Islet of Langerhans (tissue), 1 donor: ENCODE results near the gene LRFN3.
"Not testable (repeated sequence)": the region's sequence is repeated elsewhere in the genome, so short reads cannot be mapped to it uniquely, and the experiment has no call there.

ENCODE experiments used
- FAIRE-seq: peaks from one replicate; lab custom pipeline; 2011; peaks lifted over from hg19 to GRCh38; lab: Jason Lieb, UNC

The LRFN3 gene

GRCh38 chr19:35935911-35936737 is at the start of gene LRFN3:
TSS of gene LRFN3 (plus strand) at chr19:35936374. CDS start at chr19:35939426, 3,052 bp downstream.
- no peak for FAIRE-seq

- FAIRE-seq, result no peak
Observed at GRCh38 chr19:35887197-35887596, 49.0 kb upstream of the LRFN3 start.

GRCh38 chr19:35888398-35888797 is 47.8 kb upstream of the LRFN3 start:
- FAIRE-seq, result no peak

- FAIRE-seq, result no peak
Observed at GRCh38 chr19:35889370-35890112, 46.6 kb upstream of the LRFN3 start.

GRCh38 chr19:35890113-35890650 is 46.0 kb upstream of the LRFN3 start:
- FAIRE-seq, result no peak

GRCh38 chr19:35891819-35892218 is 44.4 kb upstream of the LRFN3 start:
- not testable (repeated sequence) for FAIRE-seq

GRCh38 chr19:35894342-35894741 is 41.8 kb upstream of the LRFN3 start:
- no peak for FAIRE-seq

- FAIRE-seq, result no peak
Observed at GRCh38 chr19:35895911-35896642, 40.1 kb upstream of the LRFN3 start.

- FAIRE-seq, result no peak
Observed at GRCh38 chr19:35896643-35897040, 39.5 kb upstream of the LRFN3 start.

GRCh38 chr19:35897706-35898451 is 38.3 kb upstream of the LRFN3 start:
- no peak for FAIRE-seq

- FAIRE-seq, result no peak
Observed at GRCh38 chr19:35898499-35898809, 37.7 kb upstream of the LRFN3 start.

GRCh38 chr19:35899547-35900214 is 36.5 kb upstream of the LRFN3 start:
- FAIRE-seq, result no peak

- FAIRE-seq, result no peak
Observed at GRCh38 chr19:35901055-35901644, 35.0 kb upstream of the LRFN3 start.

- FAIRE-seq, result no peak
Observed at GRCh38 chr19:35901854-35902661, 34.1 kb upstream of the LRFN3 start, which contains the start of gene HCST. TSS of gene HCST (plus strand) at chr19:35902529. CDS start at chr19:35902594, 65 bp downstream.

GRCh38 chr19:35902870-35903475 is 33.2 kb upstream of the LRFN3 start:
- no peak for FAIRE-seq

GRCh38 chr19:35903550-35904179 is 32.5 kb upstream of the LRFN3 start:
- FAIRE-seq, result no peak

GRCh38 chr19:35904311-35905068 is 31.7 kb upstream of the LRFN3 start:
- FAIRE-seq, result no peak

GRCh38 chr19:35905178-35905727 is 30.9 kb upstream of the LRFN3 start:
- no peak for FAIRE-seq
